Astrocyte (in vitro differentiated cells and primary cell): Measurements from ENCODE around the gene CRIM1. TPM values are rescaled to one million over a fixed set of nuclear protein-coding genes. Genes with fewer than 3 reads are reported as not detected.
A peak's percentile ranks its signal among the peaks of the same experiment; 100 is the strongest.

Experiments used
- DNase-seq: peaks from one replicate; pipeline ENCODE4 v3.0.0-alpha.2; 2010; ENCODE audit warnings: low read depth
- FAIRE-seq: peaks from 2 replicates; lab custom pipeline; 2011; peaks lifted over from hg19 to GRCh38; lab: Jason Lieb, UNC
- H2AFZ ChIP-seq: 2 replicates; pipeline ENCODE4 v1.6.0; 2012; ENCODE audit warnings: low read depth, low read length, inconsistent platforms
- H3K27ac ChIP-seq: 2 replicates; pipeline ENCODE4 v1.5.1; 2011; ENCODE audit warnings: low read depth, low read length, inconsistent platforms
- H3K27me3 ChIP-seq: 2 replicates; pipeline ENCODE4 v1.6.0; 2011; ENCODE audit warnings: low read length, inconsistent platforms; ENCODE audit not compliant: insufficient read depth
- H3K36me3 ChIP-seq: 2 replicates; pipeline ENCODE4 v1.5.1; 2011; ENCODE audit warnings: low read length, inconsistent platforms; ENCODE audit not compliant: insufficient read depth
- H3K4me1 ChIP-seq: 2 replicates; pipeline ENCODE4 v1.5.1; 2011; ENCODE audit warnings: low read length, inconsistent platforms; ENCODE audit not compliant: insufficient read depth
- H3K4me2 ChIP-seq: 2 replicates; pipeline ENCODE4 v1.6.0; 2012; ENCODE audit warnings: low read length, inconsistent platforms
- H3K4me3 ChIP-seq: 2 replicates; pipeline ENCODE4 v1.5.1; 2011; ENCODE audit warnings: low read depth, mild to moderate bottlenecking, low read length, inconsistent platforms; ENCODE audit not compliant: insufficient read depth
- H3K79me2 ChIP-seq: 2 replicates; pipeline ENCODE4 v1.6.0; 2012; ENCODE audit warnings: mild to moderate bottlenecking, low read length, inconsistent platforms; ENCODE audit not compliant: insufficient read depth
- H3K9ac ChIP-seq: 2 replicates; pipeline ENCODE4 v1.6.0; 2012; ENCODE audit warnings: mild to moderate bottlenecking, low read length, inconsistent platforms
- H3K9me3 ChIP-seq: 2 replicates; pipeline ENCODE4 v1.5.1; 2012; ENCODE audit warnings: low read depth, mild to moderate bottlenecking, low read length, inconsistent platforms; ENCODE audit not compliant: insufficient read depth
- H4K20me1 ChIP-seq: 2 replicates; pipeline ENCODE4 v1.6.0; 2012; ENCODE audit warnings: low read length, inconsistent platforms; ENCODE audit not compliant: insufficient read depth
- H3K27ac Mint-ChIP-seq: one replicate; pipeline ENCODE4 v1.8.0; 2021; ENCODE audit warnings: mild to moderate bottlenecking, mixed read lengths; ENCODE audit not compliant: unreplicated experiment
- H3K27me3 Mint-ChIP-seq: one replicate; pipeline ENCODE4 v1.8.0; 2021; ENCODE audit warnings: low read depth, mixed read lengths; ENCODE audit not compliant: unreplicated experiment
- H3K36me3 Mint-ChIP-seq: one replicate; pipeline ENCODE4 v1.8.0; 2021; ENCODE audit warnings: low read depth, mixed read lengths; ENCODE audit not compliant: unreplicated experiment
- H3K4me1 Mint-ChIP-seq: one replicate; pipeline ENCODE4 v1.8.0; 2021; ENCODE audit warnings: low read depth, mixed read lengths; ENCODE audit not compliant: unreplicated experiment
- H3K4me3 Mint-ChIP-seq: one replicate; pipeline ENCODE4 v1.8.0; 2021; ENCODE audit warnings: mild to moderate bottlenecking, moderate library complexity, mixed read lengths; ENCODE audit not compliant: unreplicated experiment
- H3K9me3 Mint-ChIP-seq: one replicate; pipeline ENCODE4 v1.8.0; 2021; ENCODE audit warnings: mild to moderate bottlenecking, mixed read lengths; ENCODE audit not compliant: unreplicated experiment
- EZH2 ChIP-seq: IDR thresholded peaks from 2 replicates; pipeline ENCODE4 v1.6.1; 2012; ENCODE audit warnings: mild to moderate bottlenecking, low read length, inconsistent platforms; ENCODE audit not compliant: insufficient read depth
- total RNA-seq: library from RNA; stranded (reverse); gene quantifications from 2 replicates; pipeline ENCODE4 v1.2.1, GENCODE V29; 2021
- TF ChIP-seq, protein P1 (sequence below): IDR thresholded peaks from 2 replicates; pipeline ENCODE4 v1.5.1; 2011; ENCODE audit warnings: low read depth, mild to moderate bottlenecking, inconsistent platforms, low read length, moderate library complexity; ENCODE audit not compliant: insufficient read depth

CRIM1 gene
- total RNA-seq, 1 donor from 2014 or later: 180 TPM

- Histone ChIP-seq H4K20me1 (no peaks in the 10 kb centered on the region), H3K4me1 (peaks cover 40% of the 10 kb centered on the region), H3K27ac (peak overlapping the region; percentile 95), H2AFZ (no peak overlapping the region), H3K27me3 (no peaks in the 10 kb centered on the region), H3K9me3 (no peaks in the 10 kb centered on the region), H3K4me2 (peak overlapping the region; percentile 81), H3K36me3 (peaks cover 19% of the 10 kb centered on the region), H3K9ac (peak overlapping the region; percentile 79), H3K4me3 (peak overlapping the region; percentile 2), H3K79me2 (peaks cover 71% of the 10 kb centered on the region)
- FAIRE-seq: peak; percentile 86
- peaks cover 11% of the 10 kb centered on the region for H3K36me3 Mint-ChIP-seq
- H3K4me3 Mint-ChIP-seq: no peak overlapping the region
- no peaks in the 10 kb centered on the region for H3K9me3 Mint-ChIP-seq
- TF ChIP-seq, protein P1, sequence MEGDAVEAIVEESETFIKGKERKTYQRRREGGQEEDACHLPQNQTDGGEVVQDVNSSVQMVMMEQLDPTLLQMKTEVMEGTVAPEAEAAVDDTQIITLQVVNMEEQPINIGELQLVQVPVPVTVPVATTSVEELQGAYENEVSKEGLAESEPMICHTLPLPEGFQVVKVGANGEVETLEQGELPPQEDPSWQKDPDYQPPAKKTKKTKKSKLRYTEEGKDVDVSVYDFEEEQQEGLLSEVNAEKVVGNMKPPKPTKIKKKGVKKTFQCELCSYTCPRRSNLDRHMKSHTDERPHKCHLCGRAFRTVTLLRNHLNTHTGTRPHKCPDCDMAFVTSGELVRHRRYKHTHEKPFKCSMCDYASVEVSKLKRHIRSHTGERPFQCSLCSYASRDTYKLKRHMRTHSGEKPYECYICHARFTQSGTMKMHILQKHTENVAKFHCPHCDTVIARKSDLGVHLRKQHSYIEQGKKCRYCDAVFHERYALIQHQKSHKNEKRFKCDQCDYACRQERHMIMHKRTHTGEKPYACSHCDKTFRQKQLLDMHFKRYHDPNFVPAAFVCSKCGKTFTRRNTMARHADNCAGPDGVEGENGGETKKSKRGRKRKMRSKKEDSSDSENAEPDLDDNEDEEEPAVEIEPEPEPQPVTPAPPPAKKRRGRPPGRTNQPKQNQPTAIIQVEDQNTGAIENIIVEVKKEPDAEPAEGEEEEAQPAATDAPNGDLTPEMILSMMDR: no peak
- TF ChIP-seq EZH2: no peak
- no peak overlapping the region for H3K27ac Mint-ChIP-seq
- no peaks in the 10 kb centered on the region for H3K27me3 Mint-ChIP-seq
- peaks cover 44% of the 10 kb centered on the region for H3K4me1 Mint-ChIP-seq
- peak; percentile 69 for DNase-seq
These were observed 213.1 kb downstream of the CRIM1 start for GRCh38 chr2:36568516-36569246.

- Histone ChIP-seq H3K4me1 (peaks cover 33% of the 10 kb centered on the region), H3K79me2 (peaks cover 67% of the 10 kb centered on the region), H3K9ac (peak overlapping the region; percentile 79), H4K20me1 (no peaks in the 10 kb centered on the region), H3K4me2 (peak overlapping the region; percentile 81), H2AFZ (no peak overlapping the region), H3K27me3 (no peaks in the 10 kb centered on the region), H3K27ac (peak overlapping the region; percentile 95), H3K9me3 (no peaks in the 10 kb centered on the region), H3K4me3 (peak overlapping the region; percentile 19), H3K36me3 (peaks cover 19% of the 10 kb centered on the region)
- FAIRE-seq: peak; percentile 55
- Mint-ChIP-seq H3K36me3 (peaks cover 14% of the 10 kb centered on the region), H3K27ac (peak overlapping the region; percentile 59), H3K27me3 (no peaks in the 10 kb centered on the region), H3K4me3 (no peak overlapping the region), H3K4me1 (peaks cover 37% of the 10 kb centered on the region), H3K9me3 (no peaks in the 10 kb centered on the region)
- TF ChIP-seq, protein P1: no peak
- no peak for DNase-seq
These were observed 213.8 kb downstream of the CRIM1 start for GRCh38 chr2:36569267-36569856.

DNA sequence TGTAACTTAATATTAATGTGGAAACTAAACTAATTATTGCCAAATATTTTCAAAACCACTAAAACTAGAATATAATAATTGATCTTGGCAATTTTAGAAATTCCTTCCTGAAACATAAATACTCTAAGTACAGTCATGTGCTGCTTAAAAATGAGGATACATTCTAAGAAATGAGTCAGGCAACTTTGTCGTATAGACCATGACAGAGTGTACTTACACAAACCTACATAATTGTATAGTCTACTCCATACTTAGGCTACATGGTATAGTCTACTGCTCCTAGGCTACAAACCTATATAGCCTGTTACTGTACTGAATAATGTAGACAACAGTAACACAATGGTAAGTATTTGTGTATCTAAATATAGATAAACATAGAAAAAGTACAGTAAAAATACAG, 214.8 kb downstream of the CRIM1 start:
- Mint-ChIP-seq H3K4me3 (no peak overlapping the region), H3K27ac (no peak overlapping the region), H3K4me1 (peaks cover 27% of the 10 kb centered on the region), H3K9me3 (no peaks in the 10 kb centered on the region), H3K36me3 (peaks cover 18% of the 10 kb centered on the region), H3K27me3 (no peaks in the 10 kb centered on the region)
- Histone ChIP-seq H3K79me2 (peaks cover 62% of the 10 kb centered on the region), H3K9ac (no peak overlapping the region), H3K4me1 (peaks cover 24% of the 10 kb centered on the region), H4K20me1 (no peaks in the 10 kb centered on the region), H3K4me3 (no peak overlapping the region), H3K27me3 (no peaks in the 10 kb centered on the region), H3K9me3 (no peaks in the 10 kb centered on the region), H3K4me2 (no peak overlapping the region), H3K27ac (peak overlapping the region; percentile 28), H3K36me3 (peaks cover 18% of the 10 kb centered on the region), H2AFZ (no peak overlapping the region)
- DNase-seq (no peak), FAIRE-seq (peak; percentile 76)
- no peak for TF ChIP-seq EZH2
- TF ChIP-seq, protein P1: no peak
